ENCODE data around the gene OR4S1. TPM values are rescaled to one million over a fixed set of nuclear protein-coding genes. Genes with fewer than 3 reads are reported as not detected.
A peak's percentile ranks its signal among the peaks of the same experiment; 100 is the strongest.
"Not testable (repeated sequence)": the region's sequence is repeated elsewhere in the genome, so short reads cannot be mapped to it uniquely, and the experiment has no call there.

Gene OR4S1
- total and polyA plus RNA-seq, 7 donors = 0.24 TPM; not detected in 6

DNA sequence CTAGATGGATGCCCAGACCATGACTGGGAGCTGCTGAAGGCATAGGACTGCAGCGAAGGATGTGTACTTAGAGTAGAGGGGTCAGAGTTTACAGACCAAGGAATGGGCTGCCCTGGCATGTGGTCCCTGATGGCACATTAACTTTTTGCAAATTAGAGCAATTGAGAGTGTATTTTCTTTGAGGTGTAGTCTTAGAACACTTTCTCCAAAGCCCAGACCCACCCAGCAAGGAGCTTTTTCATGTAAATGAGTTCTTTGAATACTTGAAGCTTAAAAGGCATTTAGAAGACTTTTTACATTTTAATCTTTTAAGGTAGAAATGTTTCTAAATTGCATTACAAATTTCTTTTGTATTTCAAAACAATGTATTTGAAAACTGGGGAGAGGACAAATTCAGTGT lies 33.4 kb upstream of the OR4S1 start:
- Histone ChIP-seq H3K36me3 (ENCODE audit: insufficient read depth in 1 of 2, low read depth in 1 of 2) (no peaks in the 10 kb centered on the region), H3K9me3 (no peaks in the 10 kb centered on the region), H3K4me3 (no peak overlapping the region), H3K27me3 (ENCODE audit: insufficient read depth in 3 of 3, low read length in 2 of 3) (no peaks in the 10 kb centered on the region), H3K27ac (no peak overlapping the region), H3K4me1 (no peaks in the 10 kb centered on the region)
- no peak for DNase-seq
- no peak for TF ChIP-seq CTCF (IDR thresholded peaks at IDR 0.05)
- intact Hi-C loops (cut with DNase I) = no loop called here
- whole genome bisulfite sequencing, 3 donors = 17 to 32% (median 20%) methylated on average over 1 of the region's 1 CpG
- no peak for ATAC-seq

GRCh38 chr11:48307760-48308386 lies 1.9 kb downstream of the OR4S1 start:
- Histone ChIP-seq H3K36me3 (ENCODE audit: insufficient read depth in 1 of 2, low read depth in 1 of 2) (no peaks in the 10 kb centered on the region), H3K27me3 (ENCODE audit: insufficient read depth in 3 of 3, low read length in 2 of 3) (no peaks in the 10 kb centered on the region), H3K4me3 (no peak overlapping the region), H3K4me1 (no peaks in the 10 kb centered on the region), H3K27ac (no peak overlapping the region), H3K9me3 (no peaks in the 10 kb centered on the region)
- peak in 1 of 2 donors; percentile 16 for DNase-seq
- intact Hi-C loops (cut with DNase I) = no loop called here
- TF ChIP-seq CTCF (IDR thresholded peaks at IDR 0.05) = peak; percentile 37
- WGBS, 3 donors = 21 to 24% (median 21%) methylated on average over 5 of the region's 5 CpGs
- ATAC-seq = no peak

DNA sequence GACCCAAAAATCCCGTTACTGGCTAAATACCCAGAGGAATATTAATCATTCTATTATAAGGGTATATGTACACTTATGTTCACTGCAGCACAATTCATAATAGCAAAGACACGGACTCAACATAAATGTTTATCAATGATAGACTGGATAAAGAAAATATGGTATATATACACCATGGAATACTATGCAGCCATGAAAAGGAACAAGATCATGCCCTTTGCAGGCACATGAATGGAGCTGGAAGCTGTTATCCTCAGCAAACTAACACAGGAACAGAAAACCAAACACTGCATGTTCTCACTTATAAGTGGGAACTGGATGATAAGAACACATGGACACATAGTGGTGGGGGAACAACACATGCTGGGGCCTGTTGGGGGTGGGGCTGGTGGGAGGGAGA lies 7.6 kb downstream of the OR4S1 start:
- 65 to 75% (median 70%) methylated on average over 2 of the region's 2 CpGs for WGBS, 3 donors
- H3K36me3 ChIP-seq (ENCODE audit: insufficient read depth in 1 of 2, low read depth in 1 of 2); ATAC-seq; DNase-seq; H3K27ac ChIP-seq; H3K27me3 ChIP-seq (ENCODE audit: insufficient read depth in 3 of 3, low read length in 2 of 3); intact Hi-C loops (cut with DNase I); H3K4me3 ChIP-seq; H3K4me1 ChIP-seq; H3K9me3 ChIP-seq: not testable (repeated sequence)

GRCh38 chr11:48319813-48320212 lies 13.8 kb downstream of the OR4S1 start:
- H3K27me3 ChIP-seq (ENCODE audit: insufficient read depth in 3 of 3, low read length in 2 of 3); ATAC-seq; DNase-seq; H3K4me3 ChIP-seq; H3K27ac ChIP-seq; H3K9me3 ChIP-seq; H3K36me3 ChIP-seq (ENCODE audit: insufficient read depth in 1 of 2, low read depth in 1 of 2); intact Hi-C loops (cut with DNase I); H3K4me1 ChIP-seq: not testable (repeated sequence)
- 74 to 77% (median 75%) methylated on average over 2 of the region's 2 CpGs for WGBS, 3 donors

DNA sequence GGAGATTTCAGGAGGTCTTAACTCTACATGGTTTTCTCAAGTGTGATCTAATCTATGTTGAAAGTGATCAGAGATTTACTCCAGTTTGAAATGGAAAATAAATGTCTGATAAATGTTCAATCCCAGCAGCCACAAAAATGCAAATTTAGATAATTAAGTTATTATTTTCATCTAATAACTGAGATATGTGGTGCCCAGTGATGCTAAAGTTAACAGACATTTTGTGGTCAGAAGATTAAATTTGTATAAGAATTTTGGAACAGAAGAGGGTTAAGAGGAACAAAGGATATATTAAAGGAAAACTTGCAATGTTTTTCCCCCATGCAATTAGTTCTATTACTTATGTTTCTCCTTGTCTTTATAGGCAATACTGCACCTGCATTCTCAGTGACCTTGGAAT lies 18.6 kb downstream of the OR4S1 start, which contains the start of gene OR4C3:
TSS of gene OR4C3 (plus strand) at position 301 of the 400 bp plus-strand sequence. CDS start 102 bp downstream, outside the sequence.
- H3K27me3 ChIP-seq (ENCODE audit: insufficient read depth in 3 of 3, low read length in 2 of 3); H3K27ac ChIP-seq; H3K9me3 ChIP-seq; ATAC-seq; H3K4me1 ChIP-seq; H3K4me3 ChIP-seq; intact Hi-C loops (cut with DNase I); H3K36me3 ChIP-seq (ENCODE audit: insufficient read depth in 1 of 2, low read depth in 1 of 2); DNase-seq: not testable (repeated sequence)

DNA sequence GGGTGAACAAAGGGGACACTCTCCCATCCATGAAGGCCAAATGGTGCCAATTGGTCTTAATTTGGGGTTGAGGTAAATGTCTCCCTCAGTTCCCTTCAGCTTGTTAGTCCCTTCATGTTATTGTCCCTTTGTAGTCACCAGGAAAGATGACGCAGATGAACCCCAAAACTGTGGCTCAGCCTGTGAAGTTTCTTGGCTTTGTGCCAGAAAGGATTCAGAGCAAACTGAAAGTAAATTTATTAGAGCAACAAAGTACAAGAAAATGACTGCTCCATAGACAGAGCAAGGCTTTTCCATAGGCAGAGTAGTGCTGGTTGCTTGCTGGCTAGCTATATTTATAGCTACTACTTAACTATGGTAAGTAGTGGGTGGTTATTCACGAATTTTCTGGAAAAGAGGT lies 35.4 kb downstream of the OR4S1 start:
- DNase-seq = no peak
- ATAC-seq = no peak
- no peak overlapping the region for H3K4me3 ChIP-seq
- H3K36me3 ChIP-seq (ENCODE audit: insufficient read depth in 1 of 2, low read depth in 1 of 2) = no peaks in the 10 kb centered on the region
- no peak overlapping the region for H3K27ac ChIP-seq
- peaks cover 0 to 1% (median 0%) of the 10 kb centered on the region in 3 donors for H3K27me3 ChIP-seq (ENCODE audit: insufficient read depth in 3 of 3, low read length in 2 of 3)
- WGBS, 3 donors = 37 to 46% (median 45%) methylated on average over 2 of the region's 2 CpGs
- H3K4me1 ChIP-seq = no peaks in the 10 kb centered on the region
- no peaks in the 10 kb centered on the region for H3K9me3 ChIP-seq
- intact Hi-C loops (cut with DNase I) = no loop called here
- no peak for TF ChIP-seq CTCF (IDR thresholded peaks at IDR 0.05)

GRCh38 chr11:48342505-48342904 lies 36.5 kb downstream of the OR4S1 start:
- H3K4me3 ChIP-seq; H3K27ac ChIP-seq; H3K9me3 ChIP-seq; DNase-seq; intact Hi-C loops (cut with DNase I); H3K27me3 ChIP-seq (ENCODE audit: insufficient read depth in 3 of 3, low read length in 2 of 3); H3K4me1 ChIP-seq; ATAC-seq; H3K36me3 ChIP-seq (ENCODE audit: insufficient read depth in 1 of 2, low read depth in 1 of 2): not testable (repeated sequence)
- 48 to 58% (median 51%) methylated on average over 2 of the region's 2 CpGs for WGBS, 3 donors

DNA sequence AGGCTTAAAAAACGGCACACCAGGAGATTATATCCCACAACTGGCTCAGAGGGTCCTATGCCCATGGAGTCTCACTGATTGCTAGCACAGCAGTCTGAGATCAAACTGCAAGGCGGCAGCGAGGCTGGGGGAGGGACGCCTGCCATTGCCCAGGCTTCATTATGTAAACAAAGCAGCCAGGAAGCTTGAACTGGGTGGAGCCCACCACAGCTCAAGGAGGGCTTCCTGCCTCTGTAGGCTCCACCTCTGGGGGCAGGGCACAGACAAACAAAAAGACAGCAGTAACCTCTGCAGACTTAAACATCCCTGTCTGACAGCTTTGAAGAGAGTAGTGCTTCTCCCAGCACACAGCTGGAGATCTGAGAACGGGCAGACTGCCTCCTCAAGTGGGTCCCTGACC lies 40.3 kb downstream of the OR4S1 start:
- H3K27ac ChIP-seq; H3K36me3 ChIP-seq (ENCODE audit: insufficient read depth in 1 of 2, low read depth in 1 of 2); DNase-seq; H3K27me3 ChIP-seq (ENCODE audit: insufficient read depth in 3 of 3, low read length in 2 of 3); H3K9me3 ChIP-seq; intact Hi-C loops (cut with DNase I); H3K4me3 ChIP-seq; ATAC-seq; H3K4me1 ChIP-seq: not testable (repeated sequence)
- 71 to 87% (median 75%) methylated on average over 4 to 5 of the region's 5 CpGs for WGBS, 3 donors

Data from psoas muscle (tissue), 8 donors.